ENCODE measurements around the gene PHC3.

PHC3 gene

DNA sequence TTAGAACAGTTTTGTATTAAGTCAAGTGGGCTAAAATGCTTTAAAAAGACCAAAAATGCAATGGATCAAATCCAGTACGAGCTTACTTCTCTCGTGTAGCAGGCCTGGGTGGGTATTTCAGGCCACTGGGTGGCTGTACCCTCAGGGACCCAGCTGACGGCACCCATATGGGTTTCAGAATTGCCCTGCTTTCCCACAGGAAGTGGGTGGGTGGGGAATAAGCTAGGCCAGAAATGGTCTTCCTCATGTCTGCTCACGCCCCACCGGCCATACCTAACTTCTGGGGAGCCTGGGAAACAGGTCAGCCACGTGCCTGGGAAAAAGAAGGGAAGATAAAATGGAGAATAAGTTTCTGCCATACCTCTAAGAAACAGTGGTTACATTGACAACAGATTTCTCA lies 123.4 kb downstream of the PHC3 start:
- Histone ChIP-seq H3K4me2 (ENCODE audit: low read length, poor library complexity, severe bottlenecking) (no peak overlapping the region), H3K4me1 (ENCODE audit: control insufficient read depth, insufficient read depth, low read depth, low read length) (peaks cover 2% of the 10 kb centered on the region), H3K18ac (ENCODE audit: low read depth in 1 of 2, low read length in 2 of 2) (no peak overlapping the region), H3K9me3 (ENCODE audit: control insufficient read depth, low read length) (no peaks in the 10 kb centered on the region), H2BK5ac (ENCODE audit: low read depth, low read length, poor library complexity, severe bottlenecking) (no peak overlapping the region), H3K79me1 (replicated peaks; ENCODE audit: low read length, poor library complexity, severe bottlenecking) (no peaks in the 10 kb centered on the region), H2BK120ac (ENCODE audit: low read depth, low read length) (no peak overlapping the region), H3K4ac (ENCODE audit: low read depth in 1 of 2, low read length in 2 of 2) (no peak overlapping the region), H2AFZ (ENCODE audit: low read depth, low read length) (no peak overlapping the region), H2BK12ac (ENCODE audit: low read length in 2 of 2) (no peak overlapping the region), H3K27me3 (ENCODE audit: control insufficient read depth in 1 of 2, insufficient read depth in 1 of 2, low read length in 2 of 2) (no peaks in the 10 kb centered on the region), H3K27ac (ENCODE audit: low read length, poor library complexity, severe bottlenecking) (no peak overlapping the region), H3K23ac (ENCODE audit: low read length in 2 of 2) (no peak overlapping the region), H3K14ac (ENCODE audit: low read length in 2 of 2) (no peak overlapping the region), H4K8ac (ENCODE audit: low read length) (no peak overlapping the region), H3K4me3 (ENCODE audit: insufficient read depth in 1 of 2, low read depth in 1 of 2, low read length in 2 of 2) (no peak overlapping the region), H3K36me3 (ENCODE audit: control insufficient read depth in 1 of 2, insufficient read depth in 2 of 2, low read depth in 1 of 2, low read length in 2 of 2) (no peaks in the 10 kb centered on the region), H2AK5ac (ENCODE audit: low read length, severe bottlenecking) (no peak overlapping the region), H2BK15ac (ENCODE audit: low read depth, poor library complexity, severe bottlenecking) (no peak overlapping the region), H3K9ac (ENCODE audit: low read length) (no peak overlapping the region), H4K91ac (ENCODE audit: low read length) (no peak overlapping the region)
- no peak for DNase-seq
- 81% methylated on average over 6 of the region's 6 CpGs for WGBS

DNA sequence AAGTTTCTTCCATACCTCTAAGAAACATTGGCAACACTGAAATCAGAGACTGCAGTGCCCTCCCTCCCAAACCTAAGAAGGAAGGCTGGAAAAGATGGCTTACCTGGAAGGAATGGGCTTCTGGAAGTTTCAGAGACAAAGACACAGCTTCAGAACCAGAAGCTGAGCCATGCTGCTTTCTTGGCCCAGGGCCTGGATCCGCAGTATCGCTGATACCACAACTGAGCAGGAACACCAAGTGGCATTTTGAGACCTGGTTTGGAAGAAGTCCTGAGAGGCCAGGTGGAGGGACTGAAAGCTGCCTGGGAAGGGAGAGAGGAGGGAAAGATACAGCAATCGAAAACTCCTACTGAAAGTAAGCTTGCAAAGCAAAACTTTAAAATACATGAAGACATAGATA lies 124.0 kb downstream of the PHC3 start:
- Histone ChIP-seq H3K9me3 (ENCODE audit: control insufficient read depth, low read length) (peaks cover under 1% of the 10 kb centered on the region), H3K18ac (ENCODE audit: low read depth in 1 of 2, low read length in 2 of 2) (no peak overlapping the region), H2BK120ac (ENCODE audit: low read depth, low read length) (no peak overlapping the region), H3K27me3 (ENCODE audit: control insufficient read depth in 1 of 2, insufficient read depth in 1 of 2, low read length in 2 of 2) (no peaks in the 10 kb centered on the region), H2BK12ac (ENCODE audit: low read length in 2 of 2) (no peak overlapping the region), H3K4ac (ENCODE audit: low read depth in 1 of 2, low read length in 2 of 2) (no peak overlapping the region), H4K8ac (ENCODE audit: low read length) (no peak overlapping the region), H2AFZ (ENCODE audit: low read depth, low read length) (no peak overlapping the region), H3K4me1 (ENCODE audit: control insufficient read depth, insufficient read depth, low read depth, low read length) (peaks cover 2% of the 10 kb centered on the region), H3K36me3 (ENCODE audit: control insufficient read depth in 1 of 2, insufficient read depth in 2 of 2, low read depth in 1 of 2, low read length in 2 of 2) (no peaks in the 10 kb centered on the region), H3K9ac (ENCODE audit: low read length) (no peak overlapping the region), H3K27ac (ENCODE audit: low read length, poor library complexity, severe bottlenecking) (no peak overlapping the region), H2BK15ac (ENCODE audit: low read depth, poor library complexity, severe bottlenecking) (no peak overlapping the region), H2BK5ac (ENCODE audit: low read depth, low read length, poor library complexity, severe bottlenecking) (no peak overlapping the region), H3K14ac (ENCODE audit: low read length in 2 of 2) (no peak overlapping the region), H3K79me1 (replicated peaks; ENCODE audit: low read length, poor library complexity, severe bottlenecking) (no peaks in the 10 kb centered on the region), H4K91ac (ENCODE audit: low read length) (no peak overlapping the region), H3K4me2 (ENCODE audit: low read length, poor library complexity, severe bottlenecking) (no peak overlapping the region), H3K23ac (ENCODE audit: low read length in 2 of 2) (no peak overlapping the region), H2AK5ac (ENCODE audit: low read length, severe bottlenecking) (no peak overlapping the region), H3K4me3 (ENCODE audit: insufficient read depth in 1 of 2, low read depth in 1 of 2, low read length in 2 of 2) (no peak overlapping the region)
- WGBS, result 100% methylated on average over 3 of the region's 3 CpGs
- DNase-seq, result no peak

DNA sequence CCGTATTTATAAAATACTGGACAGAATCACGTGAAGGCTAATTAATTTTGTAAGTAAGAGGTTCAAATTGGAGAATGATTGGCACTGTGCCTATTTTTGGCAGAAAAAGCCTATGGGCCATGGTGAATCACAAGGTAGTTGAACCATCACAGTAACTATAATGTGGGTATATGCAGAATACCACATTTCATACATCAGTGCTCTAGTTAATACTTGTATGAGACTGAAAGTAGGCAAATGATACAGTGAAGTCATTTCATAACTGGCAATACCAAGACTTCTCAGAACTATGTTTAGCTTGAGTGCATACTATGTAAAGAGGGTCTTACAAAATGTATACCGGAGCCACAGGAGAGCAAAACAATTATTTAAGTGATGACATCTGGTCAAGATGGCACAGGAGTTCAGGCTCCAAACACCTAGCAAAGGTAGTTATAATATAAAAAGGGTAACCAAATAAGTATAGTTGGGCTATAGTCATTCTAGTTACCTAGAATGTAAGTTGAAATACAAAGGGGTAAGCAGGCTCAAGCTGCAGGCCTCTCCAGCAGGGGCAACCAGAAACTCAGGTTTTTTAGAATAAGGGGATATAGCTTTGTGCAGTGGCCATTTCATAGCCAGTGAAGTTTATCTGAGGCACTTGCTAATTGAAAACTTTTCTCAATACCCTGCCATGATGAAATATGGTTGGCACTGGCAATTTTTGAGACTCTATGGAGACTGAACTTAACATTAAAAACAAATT lies 124.7 kb downstream of the PHC3 start:
- Histone ChIP-seq H3K9ac (ENCODE audit: low read length) (no peak overlapping the region), H3K27me3 (ENCODE audit: control insufficient read depth in 1 of 2, insufficient read depth in 1 of 2, low read length in 2 of 2) (no peaks in the 10 kb centered on the region), H3K23ac (ENCODE audit: low read length in 2 of 2) (no peak overlapping the region), H3K79me1 (replicated peaks; ENCODE audit: low read length, poor library complexity, severe bottlenecking) (no peaks in the 10 kb centered on the region), H3K14ac (ENCODE audit: low read length in 2 of 2) (no peak overlapping the region), H2AFZ (ENCODE audit: low read depth, low read length) (no peak overlapping the region), H3K4me1 (ENCODE audit: control insufficient read depth, insufficient read depth, low read depth, low read length) (peaks cover 2% of the 10 kb centered on the region), H2BK15ac (ENCODE audit: low read depth, poor library complexity, severe bottlenecking) (no peak overlapping the region), H4K8ac (ENCODE audit: low read length) (no peak overlapping the region), H3K9me3 (ENCODE audit: control insufficient read depth, low read length) (peaks cover 4% of the 10 kb centered on the region), H2AK5ac (ENCODE audit: low read length, severe bottlenecking) (no peak overlapping the region), H3K4me3 (ENCODE audit: insufficient read depth in 1 of 2, low read depth in 1 of 2, low read length in 2 of 2) (no peak overlapping the region), H2BK5ac (ENCODE audit: low read depth, low read length, poor library complexity, severe bottlenecking) (no peak overlapping the region), H3K36me3 (ENCODE audit: control insufficient read depth in 1 of 2, insufficient read depth in 2 of 2, low read depth in 1 of 2, low read length in 2 of 2) (no peaks in the 10 kb centered on the region), H2BK12ac (ENCODE audit: low read length in 2 of 2) (no peak overlapping the region), H3K27ac (ENCODE audit: low read length, poor library complexity, severe bottlenecking) (no peak overlapping the region), H3K18ac (ENCODE audit: low read depth in 1 of 2, low read length in 2 of 2) (no peak overlapping the region), H3K4ac (ENCODE audit: low read depth in 1 of 2, low read length in 2 of 2) (no peak overlapping the region), H3K4me2 (ENCODE audit: low read length, poor library complexity, severe bottlenecking) (no peak overlapping the region), H2BK120ac (ENCODE audit: low read depth, low read length) (no peak overlapping the region), H4K91ac (ENCODE audit: low read length) (no peak overlapping the region)
- 98% methylated on average over 3 of the region's 3 CpGs for WGBS
- DNase-seq, result no peak

DNA sequence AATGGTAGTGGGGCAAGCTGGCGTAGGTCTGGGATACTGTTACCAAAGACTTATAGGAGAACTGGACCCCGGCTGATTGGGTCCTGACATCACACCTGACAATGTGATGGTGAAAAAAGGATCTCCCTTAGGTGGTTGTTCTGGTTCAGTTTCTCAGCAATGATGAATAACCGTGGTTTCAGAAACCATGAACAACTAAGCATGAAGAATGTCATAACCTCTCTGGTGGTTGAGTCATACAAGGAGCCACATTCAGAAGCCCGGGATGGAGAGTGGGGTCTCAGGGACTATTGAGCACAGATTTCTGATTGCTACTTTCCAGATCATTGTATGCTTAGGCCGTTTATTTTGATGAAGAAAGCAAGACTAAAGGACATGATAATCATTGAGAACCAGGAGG lies 126.3 kb downstream of the PHC3 start:
- H2BK5ac ChIP-seq (ENCODE audit: low read depth, low read length, poor library complexity, severe bottlenecking), result no peak overlapping the region
- no peak overlapping the region for H3K18ac ChIP-seq (ENCODE audit: low read depth in 1 of 2, low read length in 2 of 2)
- no peak overlapping the region for H2AK5ac ChIP-seq (ENCODE audit: low read length, severe bottlenecking)
- peaks cover 2% of the 10 kb centered on the region for H3K4me1 ChIP-seq (ENCODE audit: control insufficient read depth, insufficient read depth, low read depth, low read length)
- H3K9ac ChIP-seq (ENCODE audit: low read length), result no peak overlapping the region
- no peak overlapping the region for H3K4me3 ChIP-seq (ENCODE audit: insufficient read depth in 1 of 2, low read depth in 1 of 2, low read length in 2 of 2)
- no peak overlapping the region for H3K23ac ChIP-seq (ENCODE audit: low read length in 2 of 2)
- H3K14ac ChIP-seq (ENCODE audit: low read length in 2 of 2), result no peak overlapping the region
- DNase-seq, result peak; percentile 17
- H3K36me3 ChIP-seq (ENCODE audit: control insufficient read depth in 1 of 2, insufficient read depth in 2 of 2, low read depth in 1 of 2, low read length in 2 of 2), result no peaks in the 10 kb centered on the region
- H3K27ac ChIP-seq (ENCODE audit: low read length, poor library complexity, severe bottlenecking), result no peak overlapping the region
- H3K27me3 ChIP-seq (ENCODE audit: control insufficient read depth in 1 of 2, insufficient read depth in 1 of 2, low read length in 2 of 2), result no peaks in the 10 kb centered on the region
- H3K79me1 ChIP-seq (replicated peaks; ENCODE audit: low read length, poor library complexity, severe bottlenecking), result no peaks in the 10 kb centered on the region
- no peak overlapping the region for H4K8ac ChIP-seq (ENCODE audit: low read length)
- 72% methylated on average over 5 of the region's 5 CpGs for WGBS
- peaks cover 4% of the 10 kb centered on the region for H3K9me3 ChIP-seq (ENCODE audit: control insufficient read depth, low read length)
- no peak overlapping the region for H3K4me2 ChIP-seq (ENCODE audit: low read length, poor library complexity, severe bottlenecking)
- H2BK12ac ChIP-seq (ENCODE audit: low read length in 2 of 2), result no peak overlapping the region
- H2BK15ac ChIP-seq (ENCODE audit: low read depth, poor library complexity, severe bottlenecking), result no peak overlapping the region
- no peak overlapping the region for H4K91ac ChIP-seq (ENCODE audit: low read length)
- H3K4ac ChIP-seq (ENCODE audit: low read depth in 1 of 2, low read length in 2 of 2), result no peak overlapping the region
- H2BK120ac ChIP-seq (ENCODE audit: low read depth, low read length), result no peak overlapping the region
- H2AFZ ChIP-seq (ENCODE audit: low read depth, low read length), result no peak overlapping the region
